ENCODE measurements around the gene PACRG.

The PACRG gene

DNA sequence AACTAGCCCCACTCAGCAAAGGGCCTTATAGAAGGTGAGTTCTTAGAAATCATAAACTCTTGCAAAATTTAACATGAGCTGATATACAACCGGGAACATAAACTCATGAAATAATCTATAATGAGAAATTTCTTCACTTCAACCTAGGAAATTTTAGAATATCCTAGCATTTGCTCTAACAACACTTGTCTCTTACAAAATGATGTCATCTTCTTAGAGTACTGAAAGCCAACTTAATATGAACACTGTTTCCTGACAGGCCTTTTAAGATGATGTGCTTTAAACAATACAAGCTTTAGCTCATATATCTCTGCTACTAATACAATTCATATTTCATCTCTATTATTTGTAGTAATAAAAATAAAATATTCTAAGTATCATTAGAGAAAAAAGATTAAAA, 932 bp downstream of the PACRG start:
- no peak overlapping the region for H3K27ac ChIP-seq (ENCODE audit: poor library complexity, severe bottlenecking)
- DNase-seq (ENCODE audit: low spot score) (no peak), ATAC-seq (ENCODE audit: low read depth) (no peak)
- no peak overlapping the region for H3K4me3 ChIP-seq (ENCODE audit: severe bottlenecking)
- no peaks in the 10 kb centered on the region for H3K27me3 ChIP-seq (ENCODE audit: insufficient read depth, poor library complexity, severe bottlenecking)
- no peaks in the 10 kb centered on the region for H3K36me3 ChIP-seq (ENCODE audit: low read depth)
- H3K9me3 ChIP-seq (ENCODE audit: severe bottlenecking): no peaks in the 10 kb centered on the region
- TF ChIP-seq, protein P1, sequence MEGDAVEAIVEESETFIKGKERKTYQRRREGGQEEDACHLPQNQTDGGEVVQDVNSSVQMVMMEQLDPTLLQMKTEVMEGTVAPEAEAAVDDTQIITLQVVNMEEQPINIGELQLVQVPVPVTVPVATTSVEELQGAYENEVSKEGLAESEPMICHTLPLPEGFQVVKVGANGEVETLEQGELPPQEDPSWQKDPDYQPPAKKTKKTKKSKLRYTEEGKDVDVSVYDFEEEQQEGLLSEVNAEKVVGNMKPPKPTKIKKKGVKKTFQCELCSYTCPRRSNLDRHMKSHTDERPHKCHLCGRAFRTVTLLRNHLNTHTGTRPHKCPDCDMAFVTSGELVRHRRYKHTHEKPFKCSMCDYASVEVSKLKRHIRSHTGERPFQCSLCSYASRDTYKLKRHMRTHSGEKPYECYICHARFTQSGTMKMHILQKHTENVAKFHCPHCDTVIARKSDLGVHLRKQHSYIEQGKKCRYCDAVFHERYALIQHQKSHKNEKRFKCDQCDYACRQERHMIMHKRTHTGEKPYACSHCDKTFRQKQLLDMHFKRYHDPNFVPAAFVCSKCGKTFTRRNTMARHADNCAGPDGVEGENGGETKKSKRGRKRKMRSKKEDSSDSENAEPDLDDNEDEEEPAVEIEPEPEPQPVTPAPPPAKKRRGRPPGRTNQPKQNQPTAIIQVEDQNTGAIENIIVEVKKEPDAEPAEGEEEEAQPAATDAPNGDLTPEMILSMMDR (IDR thresholded peaks at IDR 0.05; ENCODE audit: poor library complexity, severe bottlenecking): no peak
- H3K4me1 ChIP-seq (ENCODE audit: insufficient read depth, poor library complexity, severe bottlenecking): no peaks in the 10 kb centered on the region

DNA sequence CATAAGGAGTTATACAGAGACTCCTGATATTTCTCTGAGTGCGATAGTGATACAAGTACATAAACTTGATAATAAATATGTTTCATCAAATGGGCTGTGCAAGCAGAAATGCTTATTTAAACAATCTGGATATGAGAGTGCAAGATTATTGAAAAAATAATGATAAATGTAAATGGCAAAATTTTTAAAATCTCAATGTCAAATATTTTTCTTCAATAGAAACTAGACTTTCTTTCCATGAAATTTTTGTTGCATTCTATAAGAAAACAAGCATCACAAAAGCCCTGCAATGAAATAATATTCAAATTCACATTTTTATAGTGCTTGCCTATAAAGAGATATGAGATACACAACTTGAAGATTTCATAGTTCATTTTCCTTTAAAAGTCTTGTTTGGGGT, 2.7 kb downstream of the PACRG start:
- H3K36me3 ChIP-seq (ENCODE audit: low read depth): no peaks in the 10 kb centered on the region
- no peaks in the 10 kb centered on the region for H3K9me3 ChIP-seq (ENCODE audit: severe bottlenecking)
- H3K27me3 ChIP-seq (ENCODE audit: insufficient read depth, poor library complexity, severe bottlenecking): no peaks in the 10 kb centered on the region
- no peak for ATAC-seq (ENCODE audit: low read depth)
- no peak for DNase-seq (ENCODE audit: low spot score)
- H3K4me3 ChIP-seq (ENCODE audit: severe bottlenecking): no peak overlapping the region
- H3K27ac ChIP-seq (ENCODE audit: poor library complexity, severe bottlenecking): no peak overlapping the region
- H3K4me1 ChIP-seq (ENCODE audit: insufficient read depth, poor library complexity, severe bottlenecking): no peaks in the 10 kb centered on the region
- TF ChIP-seq, protein P1 (IDR thresholded peaks at IDR 0.05; ENCODE audit: poor library complexity, severe bottlenecking): no peak

DNA sequence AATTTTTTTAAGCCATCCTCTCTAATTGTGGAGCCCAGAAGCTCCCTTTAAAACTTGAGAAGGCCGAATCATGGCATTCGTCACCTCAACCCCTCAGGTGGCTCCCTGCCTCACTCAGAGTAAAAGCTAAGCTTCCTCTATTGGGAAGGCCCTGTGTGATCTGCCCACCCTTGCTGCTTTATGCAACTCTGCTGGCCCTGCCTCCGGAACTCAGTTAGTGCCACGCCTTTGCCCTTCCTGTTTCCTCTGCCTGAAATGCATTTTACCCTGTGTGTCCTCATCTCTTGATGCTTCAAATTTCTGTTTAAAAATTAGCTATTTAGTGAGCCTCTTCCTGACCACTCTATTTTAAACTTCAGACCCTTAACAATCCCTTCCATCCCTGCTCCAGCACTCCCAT, 5.7 kb downstream of the PACRG start:
- no peaks in the 10 kb centered on the region for H3K4me1 ChIP-seq (ENCODE audit: insufficient read depth, poor library complexity, severe bottlenecking)
- TF ChIP-seq, protein P1 (IDR thresholded peaks at IDR 0.05; ENCODE audit: poor library complexity, severe bottlenecking): no peak
- DNase-seq (ENCODE audit: low spot score): no peak
- H3K36me3 ChIP-seq (ENCODE audit: low read depth): no peaks in the 10 kb centered on the region
- H3K9me3 ChIP-seq (ENCODE audit: severe bottlenecking): no peaks in the 10 kb centered on the region
- H3K4me3 ChIP-seq (ENCODE audit: severe bottlenecking): no peak overlapping the region
- no peak for ATAC-seq (ENCODE audit: low read depth)
- H3K27ac ChIP-seq (ENCODE audit: poor library complexity, severe bottlenecking): no peak overlapping the region
- no peaks in the 10 kb centered on the region for H3K27me3 ChIP-seq (ENCODE audit: insufficient read depth, poor library complexity, severe bottlenecking)

DNA sequence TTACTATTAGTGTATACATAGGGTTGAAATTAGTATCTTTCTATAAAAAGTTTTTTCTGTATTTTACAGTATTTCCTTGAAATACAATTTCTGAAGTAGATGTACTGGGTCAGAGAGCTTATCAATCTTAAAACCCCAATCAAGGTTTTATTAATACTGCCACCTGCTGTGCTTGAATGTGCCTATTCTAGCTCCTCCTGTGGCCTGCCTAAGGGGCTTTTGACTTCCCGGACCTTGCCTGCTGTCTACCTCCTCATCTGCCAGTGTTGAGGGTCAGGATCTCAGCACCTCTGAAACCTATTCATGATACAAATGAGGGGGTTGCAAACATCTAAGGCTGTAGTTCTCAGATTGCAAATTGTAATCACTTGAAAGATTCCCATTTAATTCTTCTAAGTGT, 9.2 kb downstream of the PACRG start:
- DNase-seq (ENCODE audit: low spot score): no peak
- H3K36me3 ChIP-seq (ENCODE audit: low read depth): no peaks in the 10 kb centered on the region
- H3K27ac ChIP-seq (ENCODE audit: poor library complexity, severe bottlenecking): no peak overlapping the region
- ATAC-seq (ENCODE audit: low read depth): no peak
- H3K9me3 ChIP-seq (ENCODE audit: severe bottlenecking): no peaks in the 10 kb centered on the region
- TF ChIP-seq, protein P1 (IDR thresholded peaks at IDR 0.05; ENCODE audit: poor library complexity, severe bottlenecking): peak; percentile 33
- no peak overlapping the region for H3K4me3 ChIP-seq (ENCODE audit: severe bottlenecking)
- no peaks in the 10 kb centered on the region for H3K4me1 ChIP-seq (ENCODE audit: insufficient read depth, poor library complexity, severe bottlenecking)
- no peaks in the 10 kb centered on the region for H3K27me3 ChIP-seq (ENCODE audit: insufficient read depth, poor library complexity, severe bottlenecking)

DNA sequence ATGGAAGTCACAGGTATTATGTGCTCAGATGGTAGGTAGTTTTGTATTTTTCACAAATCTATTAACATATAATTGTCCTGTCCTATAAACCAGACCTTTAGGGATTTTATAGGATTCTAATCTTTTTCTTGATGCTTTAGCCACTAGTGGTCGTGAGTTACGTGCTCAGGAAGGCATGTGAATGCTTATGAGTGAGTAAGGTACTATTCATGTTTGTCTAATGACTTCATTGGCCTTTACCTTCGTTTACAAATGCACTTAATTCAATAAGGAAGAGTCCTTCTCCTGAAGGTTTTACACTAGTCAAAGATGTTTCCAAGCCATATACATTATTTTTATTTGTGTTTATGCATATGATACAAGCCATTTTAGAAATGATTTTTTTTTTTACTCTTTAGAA, 23.0 kb downstream of the PACRG start:
- Histone ChIP-seq H3K36me3 (ENCODE audit: low read depth) (no peaks in the 10 kb centered on the region), H3K4me1 (ENCODE audit: insufficient read depth, poor library complexity, severe bottlenecking) (peaks cover 14% of the 10 kb centered on the region), H3K27me3 (ENCODE audit: insufficient read depth, poor library complexity, severe bottlenecking) (no peaks in the 10 kb centered on the region), H3K27ac (ENCODE audit: poor library complexity, severe bottlenecking) (peak overlapping the region; percentile 30), H3K4me3 (ENCODE audit: severe bottlenecking) (no peak overlapping the region), H3K9me3 (ENCODE audit: severe bottlenecking) (no peaks in the 10 kb centered on the region)
- DNase-seq (ENCODE audit: low spot score) (no peak), ATAC-seq (ENCODE audit: low read depth) (peak; percentile 99)
- TF ChIP-seq, protein P1 (IDR thresholded peaks at IDR 0.05; ENCODE audit: poor library complexity, severe bottlenecking): peak; percentile 39
